HG03521 (cell line): Measurements from ENCODE around the gene ABCC6.

ENCODE experiments used
- ATAC-seq: cut with Tn5 transposase; IDR thresholded peaks from one replicate; pipeline ENCODE4 v1.9.1; 2021; ENCODE audit warnings: mild to moderate bottlenecking, moderate library complexity; ENCODE audit not compliant: unreplicated experiment

The ABCC6 gene

DNA sequence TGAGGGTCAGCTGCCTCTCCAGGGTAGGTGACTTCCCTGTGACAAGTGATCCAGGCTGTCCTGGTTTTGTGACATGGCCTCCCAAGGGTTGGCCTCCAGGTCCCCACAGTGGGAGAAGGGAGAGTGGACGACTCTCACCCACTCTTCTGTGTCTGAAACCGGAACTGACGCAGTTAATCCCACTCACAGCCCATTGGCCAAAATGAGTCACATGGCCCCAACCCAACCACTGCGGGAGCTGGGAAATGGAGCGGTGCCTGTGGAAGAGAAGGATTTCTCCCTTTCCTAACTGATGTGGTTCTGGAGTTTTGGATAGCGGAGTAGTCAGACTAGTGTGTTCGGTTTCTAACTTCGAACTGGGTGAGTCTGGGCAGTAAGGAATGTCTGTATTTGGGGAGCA, 79.4 kb downstream of the ABCC6 start:
- no peak for ATAC-seq

DNA sequence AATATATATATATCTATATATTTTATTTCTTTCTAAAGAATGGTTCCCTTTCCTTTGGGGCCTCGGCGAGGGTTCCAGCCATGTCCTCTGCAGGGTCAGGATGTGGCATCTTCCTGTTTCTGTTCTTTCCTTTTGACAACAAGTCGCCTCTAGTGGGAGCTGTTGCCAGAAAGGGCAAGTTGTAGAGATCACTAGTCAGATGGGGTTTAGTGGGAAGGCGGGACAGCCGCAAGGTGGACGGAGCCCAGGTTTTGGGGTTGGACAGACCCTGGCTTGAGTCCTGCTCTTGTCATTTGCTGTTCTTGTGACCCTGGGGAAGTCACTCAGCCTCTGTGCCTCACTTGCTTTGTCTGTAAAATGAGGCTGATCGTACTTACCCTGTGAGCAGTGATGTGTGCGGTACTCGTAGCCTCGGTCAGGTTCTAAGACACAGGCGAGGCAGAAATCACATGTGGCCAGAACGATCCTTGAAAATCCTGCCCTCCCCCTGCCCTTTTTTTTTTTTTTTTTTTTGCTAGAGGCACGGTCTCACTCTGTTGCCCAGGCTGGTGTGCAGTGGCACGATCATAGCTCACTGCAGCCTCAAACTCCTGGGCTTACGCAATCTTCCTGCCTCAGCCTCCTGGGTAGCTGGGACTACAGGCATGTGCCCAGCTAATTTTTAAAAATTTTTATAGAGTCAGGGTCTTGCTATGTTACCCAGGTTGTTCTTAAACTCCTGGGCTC, 80.1 kb downstream of the ABCC6 start:
- no peak for ATAC-seq

DNA sequence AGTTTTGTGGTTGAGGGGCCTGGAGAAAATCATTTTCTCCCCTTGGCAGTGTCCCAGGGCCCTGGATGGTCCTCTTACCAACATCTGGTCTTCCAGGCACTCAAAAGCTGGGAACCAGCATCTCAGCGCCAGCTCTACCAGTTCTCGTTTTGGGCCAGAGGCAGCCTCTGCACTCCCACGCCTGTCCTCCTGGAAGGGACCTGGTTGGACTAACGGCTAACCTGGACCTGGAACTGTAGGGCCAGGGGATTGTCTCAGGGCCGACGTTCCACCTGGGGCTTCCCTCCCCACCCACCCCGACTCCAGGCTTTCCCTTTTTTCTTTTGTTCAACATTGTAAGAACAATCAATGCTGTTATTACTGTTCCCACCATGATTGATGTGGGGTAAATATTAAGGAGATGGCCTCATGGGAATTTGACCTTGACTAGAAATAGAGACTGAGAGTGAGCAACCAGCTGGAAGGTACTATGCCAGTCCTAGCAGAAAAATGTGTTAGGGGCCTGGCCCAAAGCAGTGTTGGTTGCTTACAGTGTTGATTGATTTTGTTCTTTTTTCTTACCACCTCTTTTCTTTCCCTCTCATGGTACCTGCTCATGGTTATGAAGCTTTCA, 81.4 kb downstream of the ABCC6 start:
- no peak for ATAC-seq

DNA sequence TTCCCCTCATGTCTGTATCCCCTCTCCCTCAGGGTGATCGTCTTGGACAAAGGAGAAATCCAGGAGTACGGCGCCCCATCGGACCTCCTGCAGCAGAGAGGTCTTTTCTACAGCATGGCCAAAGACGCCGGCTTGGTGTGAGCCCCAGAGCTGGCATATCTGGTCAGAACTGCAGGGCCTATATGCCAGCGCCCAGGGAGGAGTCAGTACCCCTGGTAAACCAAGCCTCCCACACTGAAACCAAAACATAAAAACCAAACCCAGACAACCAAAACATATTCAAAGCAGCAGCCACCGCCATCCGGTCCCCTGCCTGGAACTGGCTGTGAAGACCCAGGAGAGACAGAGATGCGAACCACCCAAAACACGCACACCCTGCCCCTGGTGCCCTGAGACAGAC, 82.2 kb downstream of the ABCC6 start:
- no peak for ATAC-seq

DNA sequence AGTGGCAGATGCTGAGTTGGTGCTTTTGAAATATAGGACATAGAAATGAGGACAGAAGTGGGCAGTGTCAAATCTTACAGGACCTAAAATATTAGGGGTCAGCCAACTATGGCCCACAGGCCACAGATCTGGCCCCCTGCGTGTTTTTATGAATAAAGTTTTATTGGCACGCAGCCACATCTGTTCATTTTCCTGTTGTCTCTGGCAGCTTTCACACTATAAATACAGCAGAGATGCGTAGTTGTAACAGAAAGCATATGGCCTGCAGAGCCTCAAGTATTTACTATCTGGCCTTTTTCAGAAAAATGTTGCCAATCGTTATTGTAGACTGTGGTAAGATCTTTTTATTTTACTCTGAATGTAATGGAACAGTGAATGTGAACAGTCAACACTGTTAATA, 82.8 kb downstream of the ABCC6 start:
- ATAC-seq = no peak

DNA sequence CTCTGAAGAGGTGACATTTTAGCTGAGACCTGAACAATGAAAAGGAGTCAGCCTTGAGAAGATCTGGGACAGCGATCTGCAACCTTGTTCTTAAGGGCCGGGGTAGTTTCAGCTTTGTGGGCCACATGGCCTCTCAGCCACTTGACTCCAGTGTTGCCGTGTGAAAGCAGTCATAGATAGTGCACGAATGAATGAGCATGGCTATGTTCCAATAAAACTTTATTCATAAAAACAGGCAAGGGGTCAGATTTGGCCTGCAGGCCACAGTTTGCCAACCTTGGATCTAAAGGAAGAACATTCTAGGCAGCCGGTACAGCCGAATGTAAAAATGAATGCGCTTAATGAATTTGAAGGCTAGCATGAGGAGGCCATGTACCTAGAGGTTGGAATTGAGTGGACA, 83.5 kb downstream of the ABCC6 start:
- no peak for ATAC-seq

DNA sequence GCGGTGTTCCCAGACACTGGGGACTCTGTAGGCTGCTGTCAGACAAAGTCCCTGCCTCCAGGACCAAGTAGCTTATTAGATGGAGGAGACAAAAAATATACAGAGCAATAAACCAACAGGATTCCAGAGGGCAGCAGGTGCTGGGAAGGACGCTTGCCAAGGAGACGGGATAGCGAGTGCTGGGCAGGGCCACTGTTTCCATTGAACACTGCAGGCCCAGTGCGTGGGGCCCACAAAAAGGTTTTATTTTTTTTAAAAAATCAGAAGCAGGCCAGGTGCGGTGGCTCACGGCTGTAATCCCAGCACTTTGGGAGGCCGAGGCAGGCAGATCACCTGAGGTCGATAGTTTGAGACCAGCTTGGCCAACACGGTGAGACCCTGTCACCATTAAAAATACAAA, 84.2 kb downstream of the ABCC6 start:
- no peak for ATAC-seq

DNA sequence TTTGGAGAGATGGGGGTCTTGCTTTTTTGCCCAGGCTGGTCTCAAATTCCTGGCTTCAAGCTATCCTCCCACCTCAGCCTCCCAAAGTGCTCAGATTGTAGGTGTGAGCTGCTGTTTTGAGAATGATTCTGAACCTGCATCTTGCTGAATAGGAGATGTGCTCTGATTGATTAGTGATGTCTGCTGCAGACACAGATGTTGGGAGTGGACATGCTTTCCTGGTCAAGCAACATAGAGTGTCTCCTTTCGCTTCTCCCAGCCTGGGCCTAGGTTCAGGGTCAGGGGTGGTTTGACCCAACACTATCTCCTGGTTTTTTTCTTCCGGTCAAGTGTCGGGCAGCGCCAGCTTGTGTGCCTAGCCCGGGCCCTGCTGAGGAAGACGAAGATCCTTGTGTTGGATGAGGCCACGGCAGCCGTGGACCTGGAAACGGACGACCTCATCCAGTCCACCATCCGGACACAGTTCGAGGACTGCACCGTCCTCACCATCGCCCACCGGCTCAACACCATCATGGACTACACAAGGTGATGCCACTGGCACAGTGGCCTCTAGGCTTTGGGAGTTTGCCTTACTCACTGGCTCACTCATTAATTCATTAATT, 85.2 kb downstream of the ABCC6 start:
- no peak for ATAC-seq

DNA sequence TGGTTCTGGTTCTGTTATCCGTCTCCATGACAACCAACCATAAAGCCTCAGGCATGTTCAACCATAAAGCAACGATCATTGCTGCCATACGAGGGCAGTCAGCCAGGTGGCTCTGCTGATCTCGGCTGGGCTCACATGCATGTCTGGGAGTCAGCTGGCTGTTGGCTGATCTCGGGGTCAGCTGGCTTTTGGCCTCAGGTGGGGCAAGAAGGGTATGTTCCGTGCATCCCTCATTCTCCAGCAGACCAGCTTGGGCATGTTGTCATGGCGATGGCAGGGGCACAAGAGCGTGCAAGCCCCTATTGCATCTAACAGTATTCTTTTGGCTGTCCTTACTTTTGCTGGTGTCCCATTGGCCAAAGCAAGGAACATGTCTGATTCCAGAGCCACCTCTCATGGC, 86.2 kb downstream of the ABCC6 start:
- ATAC-seq = no peak

DNA sequence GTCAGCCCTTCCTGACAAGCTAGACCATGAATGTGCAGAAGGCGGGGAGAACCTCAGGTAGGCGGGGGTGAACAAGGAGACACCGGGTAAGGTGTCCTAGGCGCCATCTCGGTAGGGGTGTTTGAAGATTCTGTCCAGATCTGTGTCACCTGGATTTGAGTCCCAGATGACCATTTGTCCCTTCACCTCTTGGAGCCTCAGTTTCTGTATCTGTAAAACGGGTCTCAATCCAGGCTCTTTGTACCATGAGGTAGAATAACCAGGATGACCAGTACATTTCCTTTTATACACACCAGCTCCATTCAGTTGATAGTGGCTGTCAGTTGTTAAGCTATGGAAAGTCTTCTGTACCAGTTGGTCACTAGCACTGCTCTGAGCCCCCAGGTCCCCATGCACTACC, 86.7 kb downstream of the ABCC6 start:
- ATAC-seq = no peak

DNA sequence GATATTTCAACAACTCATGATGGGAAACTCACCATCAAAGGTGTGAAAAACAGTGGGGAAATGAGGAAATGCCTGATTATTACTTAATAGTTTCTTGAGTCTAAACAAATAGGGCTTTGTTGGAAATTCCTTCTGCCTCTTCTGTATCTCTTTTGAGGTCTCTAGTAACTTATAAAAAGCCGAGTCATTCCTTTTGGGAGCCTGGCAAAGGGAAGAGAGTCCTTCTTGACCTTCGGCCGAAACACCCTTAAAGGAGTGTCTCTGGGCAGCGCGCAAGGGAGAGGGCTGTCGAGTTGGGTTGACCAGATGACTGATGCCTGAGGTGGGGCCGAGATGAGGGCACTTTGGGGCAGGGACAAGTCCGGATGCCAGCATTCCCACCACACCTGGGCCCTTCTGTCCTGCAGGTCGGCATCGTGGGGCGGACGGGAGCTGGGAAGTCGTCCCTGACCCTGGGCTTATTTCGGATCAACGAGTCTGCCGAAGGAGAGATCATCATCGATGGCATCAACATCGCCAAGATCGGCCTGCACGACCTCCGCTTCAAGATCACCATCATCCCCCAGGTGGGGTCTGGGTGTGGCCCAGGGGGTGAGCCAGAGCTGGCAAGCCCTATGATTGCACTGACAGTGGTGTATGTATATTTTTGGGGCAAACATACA, 89.2 kb downstream of the ABCC6 start:
- ATAC-seq = no peak

DNA sequence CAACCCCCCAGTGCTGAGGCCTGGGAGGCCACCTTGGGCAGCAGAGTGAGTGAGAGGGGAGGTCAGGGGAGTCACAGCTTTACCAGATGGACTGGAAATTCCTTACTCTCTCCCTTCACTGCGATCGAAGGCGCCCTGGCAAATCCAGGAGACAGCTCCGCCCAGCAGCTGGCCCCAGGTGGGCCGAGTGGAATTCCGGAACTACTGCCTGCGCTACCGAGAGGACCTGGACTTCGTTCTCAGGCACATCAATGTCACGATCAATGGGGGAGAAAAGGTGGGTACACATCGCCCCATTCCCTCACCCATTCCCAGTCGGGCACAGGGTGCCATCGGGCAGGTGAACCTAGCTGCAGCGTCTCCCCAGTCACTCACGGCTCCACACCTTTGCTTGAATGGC, 91.6 kb downstream of the ABCC6 start:
- ATAC-seq = no peak

DNA sequence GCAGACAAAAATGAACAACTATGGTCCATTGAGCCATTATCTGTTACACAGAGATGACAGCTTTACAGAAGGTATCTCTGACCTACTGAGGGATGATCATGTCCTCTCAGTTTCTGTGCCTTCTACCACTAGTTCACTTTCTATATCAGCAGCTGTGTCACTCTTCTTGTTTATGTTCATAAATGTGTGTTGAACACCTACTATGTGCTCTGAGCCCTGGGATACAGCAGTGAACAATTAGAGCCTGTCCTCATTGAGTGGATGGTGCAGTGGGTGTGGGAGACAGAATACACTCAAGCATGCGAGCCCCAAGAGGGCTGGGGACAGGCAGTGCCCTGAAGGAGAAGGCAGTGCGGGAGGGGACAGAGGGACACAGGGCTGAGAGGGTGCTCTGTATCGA, 92.1 kb downstream of the ABCC6 start:
- ATAC-seq = no peak

DNA sequence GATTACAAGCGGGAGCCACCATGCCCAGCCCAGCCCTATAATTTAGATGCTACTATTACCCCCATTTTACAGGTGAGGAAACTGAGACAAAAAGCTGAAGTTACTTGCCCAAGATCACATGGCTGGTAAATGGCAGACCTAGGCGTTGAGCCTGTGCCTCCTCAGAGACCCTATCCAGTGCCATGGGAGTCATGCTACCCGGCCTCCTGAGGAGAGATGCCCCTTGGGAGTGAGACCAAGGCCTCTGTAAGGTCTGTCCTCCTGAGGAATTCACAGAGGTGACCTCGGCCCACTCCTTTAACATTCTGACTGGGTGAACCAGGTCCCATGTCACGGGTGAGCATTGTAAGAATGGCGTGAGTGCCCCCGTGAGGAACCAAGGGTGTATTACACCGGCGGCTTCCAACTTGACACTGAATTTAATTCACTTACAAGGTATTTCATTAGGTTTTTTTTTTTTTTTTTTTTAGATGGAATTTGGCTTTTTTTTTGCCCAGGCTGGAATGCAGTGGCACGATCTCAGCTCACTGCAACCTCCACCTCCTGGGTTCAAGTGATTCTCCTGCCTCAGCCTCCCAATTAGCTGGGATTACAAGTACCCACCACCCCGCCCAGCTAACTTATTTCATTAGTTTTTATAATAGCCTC, 95.7 kb downstream of the ABCC6 start:
- ATAC-seq = no peak

DNA sequence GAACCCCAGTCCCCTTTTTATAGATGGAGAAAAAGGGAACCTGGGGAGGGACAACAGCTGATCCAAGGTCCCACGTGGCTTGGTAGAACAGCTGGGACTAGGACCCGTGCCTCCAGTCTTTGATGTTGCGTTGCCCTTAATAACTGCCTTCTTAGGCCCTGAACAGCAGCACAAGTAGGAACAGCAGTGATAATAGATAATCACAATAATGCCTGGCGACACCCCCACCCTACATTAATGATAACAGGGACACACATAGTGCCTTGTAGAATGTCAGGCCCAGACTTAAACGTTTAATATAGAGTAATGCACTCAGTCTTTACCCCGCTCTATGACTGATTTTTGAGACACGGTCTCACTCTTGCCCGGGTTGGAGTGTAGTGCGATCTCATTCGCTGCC, 96.4 kb downstream of the ABCC6 start:
- no peak for ATAC-seq

DNA sequence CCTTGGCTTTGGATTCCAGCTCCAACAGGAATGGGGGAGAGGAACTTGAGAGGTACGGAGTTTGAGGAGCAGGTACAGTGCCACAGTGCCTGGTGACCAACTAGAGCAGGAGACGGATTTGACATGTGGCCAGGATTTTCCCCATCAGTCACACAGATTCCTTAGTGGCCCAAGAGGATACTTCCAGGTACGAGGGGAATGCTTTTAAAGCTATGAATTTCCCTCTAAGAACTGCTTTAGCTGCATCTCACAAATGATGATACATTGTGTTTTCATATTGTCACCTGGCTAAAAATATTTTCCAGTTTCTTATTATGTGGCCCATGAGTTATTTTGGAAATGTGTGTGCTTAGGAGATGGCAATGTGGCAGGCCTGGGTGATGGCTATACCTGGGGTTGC, 98.3 kb downstream of the ABCC6 start:
- ATAC-seq = no peak

DNA sequence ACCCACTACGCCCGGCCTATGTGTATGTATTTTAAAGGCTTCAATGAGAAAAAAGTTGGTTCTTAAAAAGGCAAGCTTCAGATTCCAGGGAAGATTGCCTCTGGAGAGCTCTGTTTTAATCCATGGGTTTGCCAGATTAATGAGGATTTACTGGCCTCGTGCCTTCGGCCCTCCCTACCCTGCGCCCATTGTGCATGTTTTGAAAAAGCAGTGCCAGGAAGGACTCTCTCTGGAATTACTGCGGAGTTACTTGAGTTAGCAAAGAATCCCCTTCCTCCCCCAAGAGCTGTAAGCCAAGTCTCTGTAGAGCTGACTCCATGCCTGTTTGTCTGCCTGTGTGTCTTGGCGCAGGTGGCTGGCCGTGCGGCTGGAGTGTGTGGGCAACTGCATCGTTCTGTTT, 98.9 kb downstream of the ABCC6 start:
- no peak for ATAC-seq

DNA sequence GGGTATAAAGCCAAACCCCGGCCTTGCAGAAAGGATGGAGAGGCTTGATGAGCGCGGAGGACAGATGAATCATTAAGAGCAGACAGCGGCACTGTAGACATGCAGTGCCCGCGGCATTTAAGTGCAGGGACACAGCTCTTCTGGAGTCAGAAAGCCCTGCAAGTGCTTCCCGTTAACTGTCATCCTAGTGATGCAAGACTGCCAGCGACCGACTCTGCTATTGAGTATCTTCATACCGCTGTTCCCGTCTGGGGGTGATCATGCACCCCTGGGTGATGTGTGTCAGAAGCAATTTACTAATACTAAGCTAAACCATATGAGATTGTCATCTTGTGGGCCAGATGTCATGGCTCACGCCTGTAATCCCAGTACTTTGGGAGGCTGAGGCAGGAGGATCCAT, 101.0 kb downstream of the ABCC6 start:
- ATAC-seq = no peak

DNA sequence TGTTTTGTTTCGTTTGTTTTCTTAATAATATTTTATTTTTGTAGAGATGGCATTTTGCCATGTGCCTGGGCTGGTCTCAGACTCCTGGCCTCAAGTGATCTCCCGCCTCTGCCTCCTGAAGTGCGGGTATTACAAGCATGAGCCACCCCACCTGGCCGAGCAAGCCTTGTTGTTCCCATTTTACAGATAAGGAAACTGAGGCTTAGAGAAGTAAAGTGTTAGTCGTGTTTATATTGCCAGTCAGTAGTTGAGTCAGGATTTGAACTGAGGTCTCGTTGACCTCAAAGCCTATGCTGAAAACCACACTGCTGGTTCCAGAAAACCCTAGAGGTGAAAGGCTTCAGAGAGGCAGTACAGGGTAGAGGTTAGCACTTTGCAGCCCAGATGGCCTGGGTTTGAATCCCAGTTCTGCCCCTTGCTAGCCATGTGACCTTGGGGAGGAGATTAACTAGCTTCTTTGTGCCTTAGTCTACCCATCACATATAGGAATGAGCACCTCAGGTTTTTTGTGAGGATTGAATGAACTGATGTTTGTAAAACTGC, 102.0 kb downstream of the ABCC6 start:
- ATAC-seq = no peak

DNA sequence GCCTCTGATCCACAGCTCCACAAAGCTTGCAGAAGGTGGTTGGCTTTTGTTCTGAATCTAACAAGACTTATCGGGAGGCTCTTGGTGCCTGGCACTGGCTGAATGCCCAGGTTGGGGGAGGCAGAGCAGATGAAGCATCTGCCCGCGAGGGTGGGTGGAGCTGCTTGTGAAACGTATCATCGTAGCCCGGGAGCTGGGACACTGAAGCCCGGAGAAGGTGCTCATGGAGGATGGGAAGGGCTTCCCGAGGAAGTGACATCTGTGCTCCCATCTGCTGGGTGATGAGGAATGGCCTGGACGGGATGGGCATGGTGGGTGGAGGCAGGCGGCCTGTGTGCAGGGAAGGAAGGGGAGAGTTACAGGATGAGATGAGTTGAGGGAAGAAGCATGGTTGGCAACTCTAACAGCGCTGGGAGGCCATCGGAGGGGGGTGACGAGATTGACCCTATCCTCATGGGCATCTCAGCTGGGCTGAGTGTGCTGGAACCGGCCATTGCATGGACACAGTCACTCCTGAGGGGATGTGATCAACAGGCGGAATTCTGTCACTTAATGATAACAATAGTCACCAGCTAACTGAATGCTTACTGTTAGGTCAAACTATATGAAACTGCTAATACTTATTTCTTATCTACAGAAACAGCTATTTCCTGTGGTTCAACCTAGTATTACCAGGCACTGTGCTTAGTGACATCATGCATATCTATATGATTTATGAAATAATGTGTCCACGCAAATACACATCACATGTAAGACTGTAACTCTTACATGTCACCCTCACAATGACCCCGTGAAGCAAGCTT, 102.7 kb downstream of the ABCC6 start:
- ATAC-seq = no peak

DNA sequence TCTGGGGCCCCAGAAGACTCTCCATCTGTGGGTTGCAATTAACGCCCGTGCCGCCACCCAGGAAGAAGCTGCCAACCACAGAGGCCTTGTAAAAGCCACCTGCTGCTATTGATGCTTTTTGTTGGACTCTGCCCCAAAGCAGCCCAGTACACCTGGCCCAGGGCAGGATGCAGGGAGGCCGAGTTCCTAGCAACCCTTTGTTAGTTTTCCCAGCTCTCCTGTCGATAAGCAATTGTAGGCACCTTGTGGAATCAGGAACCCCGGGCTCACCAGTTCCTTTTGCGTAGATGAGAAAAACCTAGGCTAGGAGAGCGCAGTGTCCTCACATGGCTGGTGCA, 103.3 kb downstream of the ABCC6 start:
- no peak for ATAC-seq
